ENCODE measurements around the gene MGAT5. TPM values are rescaled to one million over a fixed set of nuclear protein-coding genes. Genes with fewer than 3 reads are reported as not detected.

The MGAT5 gene
- total RNA-seq, 4 donors from 2014 or later: 47.4 to 56.4 (median 50.3) TPM

DNA sequence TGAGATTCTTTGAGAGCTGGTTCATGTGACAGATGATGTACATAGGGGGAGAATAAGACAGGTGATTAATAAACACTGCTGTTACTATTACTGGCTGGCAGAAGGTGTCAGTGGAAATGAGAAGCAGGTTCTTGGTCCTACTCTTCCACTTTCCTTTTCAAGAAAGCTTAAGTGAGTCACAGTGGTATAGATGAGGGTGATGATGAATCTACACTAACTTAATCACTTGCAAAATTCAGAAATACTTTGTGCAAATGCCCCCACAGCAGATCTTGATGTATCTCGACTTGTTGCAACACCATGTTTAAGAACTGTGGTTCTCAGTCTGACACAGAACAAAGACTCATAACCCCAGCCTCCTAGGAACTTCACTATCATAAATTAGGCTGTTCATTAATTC, 35.9 kb upstream of the MGAT5 start:
- TF ChIP-seq, protein P1, sequence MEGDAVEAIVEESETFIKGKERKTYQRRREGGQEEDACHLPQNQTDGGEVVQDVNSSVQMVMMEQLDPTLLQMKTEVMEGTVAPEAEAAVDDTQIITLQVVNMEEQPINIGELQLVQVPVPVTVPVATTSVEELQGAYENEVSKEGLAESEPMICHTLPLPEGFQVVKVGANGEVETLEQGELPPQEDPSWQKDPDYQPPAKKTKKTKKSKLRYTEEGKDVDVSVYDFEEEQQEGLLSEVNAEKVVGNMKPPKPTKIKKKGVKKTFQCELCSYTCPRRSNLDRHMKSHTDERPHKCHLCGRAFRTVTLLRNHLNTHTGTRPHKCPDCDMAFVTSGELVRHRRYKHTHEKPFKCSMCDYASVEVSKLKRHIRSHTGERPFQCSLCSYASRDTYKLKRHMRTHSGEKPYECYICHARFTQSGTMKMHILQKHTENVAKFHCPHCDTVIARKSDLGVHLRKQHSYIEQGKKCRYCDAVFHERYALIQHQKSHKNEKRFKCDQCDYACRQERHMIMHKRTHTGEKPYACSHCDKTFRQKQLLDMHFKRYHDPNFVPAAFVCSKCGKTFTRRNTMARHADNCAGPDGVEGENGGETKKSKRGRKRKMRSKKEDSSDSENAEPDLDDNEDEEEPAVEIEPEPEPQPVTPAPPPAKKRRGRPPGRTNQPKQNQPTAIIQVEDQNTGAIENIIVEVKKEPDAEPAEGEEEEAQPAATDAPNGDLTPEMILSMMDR (IDR thresholded peaks at IDR 0.05): no peak
- TF ChIP-seq EP300 (IDR thresholded peaks at IDR 0.05): no peak
- Histone ChIP-seq H3K4me3 (no peak overlapping the region), H3K27ac (replicated peaks in 1 of 4) (no peak overlapping the region), H3K36me3 (no peaks in the 10 kb centered on the region), H3K9me3 (no peaks in the 10 kb centered on the region), H3K4me1 (peaks cover 22 to 44% (median 27%) of the 10 kb centered on the region in 4 donors), H3K27me3 (no peaks in the 10 kb centered on the region)
- no peak for DNase-seq (ENCODE audit: extremely low spot score)
- WGBS: 92% methylated on average over 1 of the region's 1 CpG
- intact Hi-C loops (cut with DNase I): no loop called here

DNA sequence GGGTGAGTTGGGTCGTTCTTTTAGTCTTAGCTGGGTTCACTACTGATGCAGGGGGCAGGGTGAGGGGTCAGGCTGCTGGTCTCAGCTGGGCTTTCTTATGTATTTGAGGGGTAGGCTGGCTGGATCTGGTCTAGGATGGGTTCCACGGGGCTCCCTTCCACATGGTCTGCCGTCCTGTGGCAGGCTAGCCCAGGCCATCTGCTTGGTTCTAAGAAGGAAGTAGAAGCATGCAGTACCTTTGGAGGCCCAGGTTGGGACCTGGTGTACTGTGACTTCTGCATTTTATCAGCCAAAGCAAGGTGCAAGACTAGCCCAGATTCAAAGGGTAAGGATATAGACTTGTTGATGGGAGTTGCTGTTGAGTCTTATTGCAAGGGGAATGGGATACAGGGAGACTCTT, 35.5 kb upstream of the MGAT5 start:
- H3K27me3 ChIP-seq: no peaks in the 10 kb centered on the region
- no peak for DNase-seq (ENCODE audit: extremely low spot score)
- H3K9me3 ChIP-seq: no peaks in the 10 kb centered on the region
- no peaks in the 10 kb centered on the region for H3K36me3 ChIP-seq
- 69% methylated on average over 3 of the region's 3 CpGs for WGBS
- intact Hi-C loops (cut with DNase I): no loop called here
- peaks cover 22 to 44% (median 27%) of the 10 kb centered on the region in 4 donors for H3K4me1 ChIP-seq
- H3K4me3 ChIP-seq: no peak overlapping the region
- H3K27ac ChIP-seq (replicated peaks in 1 of 4): no peak overlapping the region
- TF ChIP-seq, protein P1 (IDR thresholded peaks at IDR 0.05): no peak
- TF ChIP-seq POLR2AphosphoS5 (IDR thresholded peaks at IDR 0.05) (no peak), EP300 (IDR thresholded peaks at IDR 0.05) (no peak), POLR2A (IDR thresholded peaks at IDR 0.05; ENCODE audit: low read depth) (no peak)

DNA sequence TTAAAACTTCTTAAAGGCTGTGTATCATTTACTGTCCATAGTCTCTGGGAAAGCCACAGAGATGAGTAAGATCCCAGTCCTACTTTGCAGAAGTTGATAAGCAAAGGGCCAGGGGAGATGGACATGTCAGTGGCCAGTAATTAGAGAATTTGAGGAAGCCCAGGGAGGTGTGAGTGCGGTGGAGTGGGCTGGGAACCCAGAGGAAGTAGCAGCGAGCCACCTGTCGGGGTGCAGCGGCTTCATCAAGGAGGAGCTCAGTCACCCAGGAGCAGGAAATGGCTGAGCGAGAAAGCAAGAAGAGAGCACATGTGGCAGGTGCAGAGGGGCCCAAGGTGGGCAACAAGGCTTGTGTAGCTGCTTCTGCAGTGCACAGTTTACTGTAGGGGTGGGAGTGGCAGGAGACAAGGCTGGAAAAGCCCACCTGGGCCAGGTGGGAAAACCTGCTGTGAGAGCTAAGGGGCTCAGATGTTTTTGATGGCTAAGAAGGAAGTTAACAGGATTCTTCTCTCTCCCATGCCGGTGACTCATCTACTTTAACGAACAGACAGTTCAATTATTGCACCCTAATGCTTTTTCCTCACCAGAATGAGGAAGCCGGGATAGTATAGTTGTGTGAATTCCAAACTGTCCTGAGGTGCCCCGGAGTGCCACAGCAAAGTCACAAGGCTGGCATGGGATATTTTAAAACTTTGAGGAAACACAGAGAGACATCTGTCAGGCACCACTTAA, 34.8 kb upstream of the MGAT5 start:
- Histone ChIP-seq H3K4me3 (no peak overlapping the region), H3K9me3 (no peaks in the 10 kb centered on the region), H3K36me3 (no peaks in the 10 kb centered on the region), H3K27me3 (no peaks in the 10 kb centered on the region), H3K27ac (replicated peaks in 1 of 4) (peak overlapping the region in 1 of 4 donors; percentile 25), H3K4me1 (peaks cover 22 to 44% (median 27%) of the 10 kb centered on the region in 4 donors)
- TF ChIP-seq POLR2AphosphoS5 (IDR thresholded peaks at IDR 0.05) (no peak), EP300 (IDR thresholded peaks at IDR 0.05) (no peak), POLR2A (IDR thresholded peaks at IDR 0.05; ENCODE audit: low read depth) (no peak)
- TF ChIP-seq, protein P1 (IDR thresholded peaks at IDR 0.05): no peak
- no peak for DNase-seq (ENCODE audit: extremely low spot score)
- intact Hi-C loops (cut with DNase I): no loop called here
- 77% methylated on average over 9 of the region's 9 CpGs for WGBS

DNA sequence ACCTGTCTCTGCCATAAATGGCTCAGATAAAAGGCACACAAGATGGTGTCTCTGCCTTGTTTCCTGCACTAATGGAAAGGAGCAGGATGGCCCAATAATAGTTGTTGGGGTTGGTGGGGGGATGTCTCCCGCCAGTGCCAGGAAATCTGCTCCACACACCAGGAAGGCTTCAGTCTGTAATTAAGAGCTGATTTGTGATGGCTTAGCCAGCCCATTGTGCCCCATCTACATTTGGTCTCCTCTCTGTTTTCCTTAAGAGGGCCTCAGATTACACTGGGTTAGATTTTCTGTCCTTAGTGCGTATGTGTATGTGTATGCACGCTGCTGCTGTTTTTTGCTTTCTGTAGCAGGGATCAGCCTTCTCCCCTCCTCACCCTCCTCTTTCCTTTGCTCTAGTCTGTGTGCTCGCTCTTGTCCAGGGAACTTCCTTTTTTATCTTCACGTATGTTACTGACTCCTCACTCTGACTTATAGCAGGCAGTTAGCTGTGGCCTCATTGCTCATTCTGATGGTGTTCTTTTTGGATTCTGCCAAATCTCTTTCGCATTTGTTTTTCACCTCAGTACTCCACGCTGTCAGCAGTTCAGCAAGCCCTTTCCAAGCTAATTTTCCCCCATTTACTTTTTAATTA, 33.4 kb upstream of the MGAT5 start:
- no peak overlapping the region for H3K27ac ChIP-seq (replicated peaks in 1 of 4)
- WGBS: 57% methylated on average over 7 of the region's 7 CpGs
- intact Hi-C loops (cut with DNase I): no loop called here

More for the DNA sequence above, 33.4 kb upstream of the MGAT5 start:
- no peak for DNase-seq (ENCODE audit: extremely low spot score)
- H3K9me3 ChIP-seq: no peaks in the 10 kb centered on the region
- no peaks in the 10 kb centered on the region for H3K36me3 ChIP-seq
- TF ChIP-seq POLR2AphosphoS5 (IDR thresholded peaks at IDR 0.05) (no peak), POLR2A (IDR thresholded peaks at IDR 0.05; ENCODE audit: low read depth) (no peak), EP300 (IDR thresholded peaks at IDR 0.05) (no peak)
- TF ChIP-seq, protein P1 (IDR thresholded peaks at IDR 0.05): no peak
- H3K4me1 ChIP-seq: peaks cover 22 to 44% (median 27%) of the 10 kb centered on the region in 4 donors
- H3K4me3 ChIP-seq: no peak overlapping the region
- no peaks in the 10 kb centered on the region for H3K27me3 ChIP-seq
